CD4-positive, alpha-beta T cell (primary cell): ENCODE data around the gene SEMA4D. TPM values are rescaled to one million over a fixed set of nuclear protein-coding genes. Genes with fewer than 3 reads are reported as not detected.

Source experiments
- ATAC-seq: fragments of 200-7000 bp; cut with Tn5 transposase; one replicate; pipeline ENCODE4 v1.10.0; 2022; ENCODE audit warnings: mild to moderate bottlenecking; ENCODE audit not compliant: poor library complexity
- CTCF ChIA-PET: fragments of 350-600 bp; sonication (Branson Sonifier 250); formaldehyde crosslinking; loops from one replicate; lab custom pipeline; 2021; ENCODE audit warnings: antibody characterized with exemption, inconsistent platforms; lab: Charles Lee
- POLR2A ChIA-PET: fragments of 350-600 bp; sonication (Branson Sonifier 250); formaldehyde crosslinking; loops from one replicate; lab custom pipeline; 2021; ENCODE audit warnings: antibody characterized with exemption, inconsistent platforms; lab: Charles Lee
- DNase-seq, 14 experiments: peaks; one replicate each; pipeline ENCODE4 v3.0.0-alpha.2; 2013 to 2020; ENCODE audit warnings: mixed read lengths in 2 of 14
- H3K27ac ChIP-seq, 2 donors: one replicate each; pipeline versions ENCODE4 v1.5.1 to v1.7.0; 2013; ENCODE audit warnings: low read length in 2 of 2, low read depth in 1 of 2, mild to moderate bottlenecking in 1 of 2
- H3K27me3 ChIP-seq, 2 experiments: 1 replicate in 1 of 2; 2 replicates in 1 of 2; pipeline versions ENCODE4 v1.6.1 to v1.7.0; 2013; ENCODE audit warnings: low read length in 2 of 2, control low read depth in 1 of 2, mild to moderate bottlenecking in 1 of 2, moderate library complexity in 1 of 2; ENCODE audit not compliant: insufficient read depth in 2 of 2, control insufficient read depth in 1 of 2
- H3K36me3 ChIP-seq: one replicate; pipeline ENCODE4 v1.6.1; 2013; ENCODE audit warnings: low read length, control low read depth; ENCODE audit not compliant: insufficient read depth
- H3K4me1 ChIP-seq: one replicate; pipeline ENCODE4 v1.6.1; 2013; ENCODE audit warnings: low read length, control low read depth; ENCODE audit not compliant: insufficient read depth
- H3K4me3 ChIP-seq: one replicate; pipeline ENCODE4 v1.5.1; 2013; ENCODE audit warnings: mild to moderate bottlenecking, low read length, moderate library complexity
- H3K9me3 ChIP-seq, 2 experiments: 1 replicate in 1 of 2; 2 replicates in 1 of 2; pipeline versions ENCODE4 v1.6.1 to v1.7.0; 2013; ENCODE audit warnings: low read length in 2 of 2, mild to moderate bottlenecking in 2 of 2, control low read depth in 1 of 2, moderate library complexity in 1 of 2; ENCODE audit not compliant: control insufficient read depth in 1 of 2, insufficient read depth in 1 of 2
- H3K27ac Mint-ChIP-seq: one replicate; pipeline ENCODE4 v1.8.0; 2020; ENCODE audit warnings: mixed read lengths
- H3K27me3 Mint-ChIP-seq: one replicate; pipeline ENCODE4 v1.8.0; 2021; ENCODE audit warnings: mixed read lengths
- H3K36me3 Mint-ChIP-seq: one replicate; pipeline ENCODE4 v1.8.0; 2021; ENCODE audit warnings: low read depth, mixed read lengths
- H3K4me1 Mint-ChIP-seq: one replicate; pipeline ENCODE4 v1.8.0; 2021; ENCODE audit warnings: low read depth, mixed read lengths
- H3K4me3 Mint-ChIP-seq: one replicate; pipeline ENCODE4 v1.8.0; 2020; ENCODE audit warnings: mild to moderate bottlenecking, mixed read lengths
- H3K9me3 Mint-ChIP-seq: one replicate; pipeline ENCODE4 v1.8.0; 2020; ENCODE audit warnings: mixed read lengths
- intact Hi-C, 2 experiments: fragments of 100-400 bp; cut with DNase I in 1 of 2; cut with micrococcal nuclease in 1 of 2; formaldehyde crosslinking; loops; one replicate each; pipeline versions ENCODE4 v1.15.1 to v1.9.0; 2023 to 2025; cut with DNase I, micrococcal nuclease
- total RNA-seq, 174 experiments: library from RNA in 2 of 174; stranded (reverse) in 2 of 174; gene quantifications; one replicate each; pipeline ENCODE4 v1.2.3 and lab custom pipeline; 2021 to 2026
- TF ChIP-seq, protein P1 (sequence below): fragments of 200-600 bp; IDR thresholded peaks from one replicate; pipeline ENCODE4 v1.8.0; 2022; ENCODE audit warnings: antibody characterized with exemption, mild to moderate bottlenecking

Gene SEMA4D
- total RNA-seq, 2 experiments from 2014 or later: 399 to 430 TPM

DNA sequence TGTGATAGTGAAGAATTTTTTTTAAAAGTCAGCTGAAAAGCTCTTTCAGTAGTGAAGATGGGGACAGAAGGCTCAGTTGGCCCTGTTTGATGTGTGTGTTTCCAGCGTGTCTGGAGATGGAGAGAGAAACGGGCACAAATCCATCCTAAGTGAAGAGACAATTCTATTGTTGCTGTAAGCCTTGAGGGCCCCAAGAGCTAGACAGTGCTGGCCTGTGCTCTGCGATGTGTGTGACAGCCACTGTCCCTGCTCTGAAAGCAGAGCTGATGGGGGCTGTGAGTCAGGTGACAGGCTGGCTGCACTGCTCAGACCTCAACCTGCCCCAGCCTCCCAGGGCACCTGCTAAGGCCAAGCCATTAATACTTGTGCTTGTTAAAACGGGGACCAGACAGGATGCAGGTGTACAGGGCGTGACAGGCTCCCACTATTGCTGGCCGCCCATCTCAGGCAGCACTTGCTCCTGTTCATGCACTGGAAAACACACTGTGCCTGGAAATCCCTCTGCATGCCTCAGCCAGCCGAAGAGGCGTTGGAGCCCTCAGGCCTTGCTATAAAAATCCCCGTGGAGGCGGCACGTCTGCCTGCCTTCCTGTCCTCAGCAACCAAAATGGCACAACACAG lies 44.6 kb upstream of the SEMA4D start:
- no peak overlapping the region for H3K4me3 Mint-ChIP-seq
- no peak overlapping the region for H3K27ac ChIP-seq
- peaks cover 7% of the 10 kb centered on the region for H3K36me3 Mint-ChIP-seq
- ChIA-PET POLR2A (interaction anchor here (1.1 to 1.9 kb wide), 4 partner anchors 17 to 124 kb away, joined by 3 to 7 read pairs (median 4); no protein-coding TSS in a partner anchor), CTCF (interaction anchor here (1.3 kb wide), 1 partner anchor 114 kb away, joined by 3 read pairs; no protein-coding TSS in a partner anchor)
- no peaks in the 10 kb centered on the region for H3K27me3 Mint-ChIP-seq
- H3K4me1 Mint-ChIP-seq: peaks cover 72% of the 10 kb centered on the region
- H3K27ac Mint-ChIP-seq: peak overlapping the region; percentile 30
- no peaks in the 10 kb centered on the region for H3K36me3 ChIP-seq
- no peak overlapping the region for H3K4me3 ChIP-seq
- H3K9me3 Mint-ChIP-seq: no peaks in the 10 kb centered on the region
- H3K9me3 ChIP-seq: peaks cover 4 to 5% of the 10 kb centered on the region in 2 experiments
- DNase-seq (no peak), ATAC-seq (no peak)
- TF ChIP-seq, protein P1, sequence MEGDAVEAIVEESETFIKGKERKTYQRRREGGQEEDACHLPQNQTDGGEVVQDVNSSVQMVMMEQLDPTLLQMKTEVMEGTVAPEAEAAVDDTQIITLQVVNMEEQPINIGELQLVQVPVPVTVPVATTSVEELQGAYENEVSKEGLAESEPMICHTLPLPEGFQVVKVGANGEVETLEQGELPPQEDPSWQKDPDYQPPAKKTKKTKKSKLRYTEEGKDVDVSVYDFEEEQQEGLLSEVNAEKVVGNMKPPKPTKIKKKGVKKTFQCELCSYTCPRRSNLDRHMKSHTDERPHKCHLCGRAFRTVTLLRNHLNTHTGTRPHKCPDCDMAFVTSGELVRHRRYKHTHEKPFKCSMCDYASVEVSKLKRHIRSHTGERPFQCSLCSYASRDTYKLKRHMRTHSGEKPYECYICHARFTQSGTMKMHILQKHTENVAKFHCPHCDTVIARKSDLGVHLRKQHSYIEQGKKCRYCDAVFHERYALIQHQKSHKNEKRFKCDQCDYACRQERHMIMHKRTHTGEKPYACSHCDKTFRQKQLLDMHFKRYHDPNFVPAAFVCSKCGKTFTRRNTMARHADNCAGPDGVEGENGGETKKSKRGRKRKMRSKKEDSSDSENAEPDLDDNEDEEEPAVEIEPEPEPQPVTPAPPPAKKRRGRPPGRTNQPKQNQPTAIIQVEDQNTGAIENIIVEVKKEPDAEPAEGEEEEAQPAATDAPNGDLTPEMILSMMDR: no peak
- intact Hi-C loops: loop anchor here in 1 of 2 experiments (1.0 kb wide), 1 partner anchor 167 kb away; no protein-coding TSS in a partner anchor
- H3K4me1 ChIP-seq: peaks cover 50% of the 10 kb centered on the region
- H3K27me3 ChIP-seq: no peaks in the 10 kb centered on the region

DNA sequence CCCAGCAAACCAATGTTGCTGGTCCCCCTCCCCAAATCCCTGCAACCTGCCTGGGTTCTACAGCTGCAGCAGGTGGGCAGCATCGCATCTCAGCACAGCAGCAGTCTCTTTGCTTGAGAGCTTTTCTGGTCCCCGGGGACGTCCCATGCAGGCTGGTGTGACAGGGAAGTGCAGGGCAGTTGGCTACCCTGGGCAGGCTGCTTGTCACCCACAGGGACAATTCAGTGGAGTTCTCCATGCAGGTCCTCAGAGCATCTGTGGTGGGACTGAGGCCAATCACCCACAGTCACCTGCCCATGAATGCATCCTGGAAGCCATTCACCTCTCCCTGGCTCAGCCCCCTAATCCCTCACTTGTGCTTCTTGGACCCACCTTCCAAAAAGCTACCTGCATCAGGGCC lies 43.9 kb upstream of the SEMA4D start:
- CTCF ChIA-PET: no interaction called here
- no peaks in the 10 kb centered on the region for H3K27me3 ChIP-seq
- H3K9me3 ChIP-seq: peaks cover 4 to 5% of the 10 kb centered on the region in 2 experiments
- Mint-ChIP-seq H3K4me1 (peaks cover 79% of the 10 kb centered on the region), H3K27ac (peak overlapping the region; percentile 74), H3K4me3 (no peak overlapping the region), H3K36me3 (peaks cover 7% of the 10 kb centered on the region), H3K27me3 (no peaks in the 10 kb centered on the region), H3K9me3 (no peaks in the 10 kb centered on the region)
- H3K36me3 ChIP-seq: no peaks in the 10 kb centered on the region
- intact Hi-C loops: no loop called here
- ATAC-seq (no peak), DNase-seq (no peak)
- H3K4me1 ChIP-seq: peaks cover 58% of the 10 kb centered on the region
- no peak overlapping the region for H3K27ac ChIP-seq
- H3K4me3 ChIP-seq: no peak overlapping the region
- TF ChIP-seq, protein P1: no peak
- POLR2A ChIA-PET: interaction anchor here (1.0 to 1.9 kb wide), 4 partner anchors 16 to 123 kb away, joined by 3 to 7 read pairs (median 4); no protein-coding TSS in a partner anchor

DNA sequence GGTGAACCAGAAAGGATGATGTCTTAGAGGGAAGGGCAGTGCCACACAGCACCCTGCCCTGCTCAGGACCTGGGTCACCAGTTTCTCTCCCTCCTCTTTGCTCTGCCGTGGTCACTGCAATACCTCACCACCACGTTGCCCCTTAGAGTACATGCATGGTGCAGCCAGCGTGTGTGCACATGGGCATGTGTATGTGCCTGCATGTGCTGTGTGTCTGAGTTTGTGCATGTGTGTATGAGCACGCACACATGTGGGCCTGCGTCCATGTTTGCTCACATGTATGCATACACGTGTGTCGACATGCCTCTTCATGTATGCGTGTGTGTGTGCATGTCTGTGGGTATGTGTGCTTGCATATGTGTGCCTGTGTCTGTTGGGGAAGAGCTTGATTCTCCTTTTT lies 41.5 kb upstream of the SEMA4D start:
- CTCF ChIA-PET: interaction anchor here (1.2 to 2.5 kb wide), 2 partner anchors 10 to 110 kb away, joined by 7 to 13 read pairs; no protein-coding TSS in a partner anchor
- peaks cover 96% of the 10 kb centered on the region for H3K4me1 Mint-ChIP-seq
- ATAC-seq (no peak), DNase-seq (no peak)
- TF ChIP-seq, protein P1: no peak
- Histone ChIP-seq H3K4me3 (no peak overlapping the region), H3K27me3 (no peaks in the 10 kb centered on the region), H3K4me1 (peaks cover 80% of the 10 kb centered on the region), H3K27ac (peak overlapping the region in 1 of 2 donors; percentile 49), H3K9me3 (no peaks in the 10 kb centered on the region), H3K36me3 (no peaks in the 10 kb centered on the region)
- H3K9me3 Mint-ChIP-seq: no peaks in the 10 kb centered on the region
- POLR2A ChIA-PET: interaction anchor here (0.6 to 6.4 kb wide), 11 partner anchors 9 to 555 kb away, joined by 3 to 46 read pairs (median 5); no protein-coding TSS in a partner anchor
- H3K27me3 Mint-ChIP-seq: no peaks in the 10 kb centered on the region
- no peaks in the 10 kb centered on the region for H3K36me3 Mint-ChIP-seq
- intact Hi-C loops: loop anchor here in 1 of 2 experiments (5.0 kb wide), 1 partner anchor 37 kb away; no protein-coding TSS in a partner anchor
- peak overlapping the region; percentile 94 for H3K27ac Mint-ChIP-seq
- peak overlapping the region; percentile 78 for H3K4me3 Mint-ChIP-seq
